ENCODE measurements around the gene UBE4A. TPM values are rescaled to one million over a fixed set of nuclear protein-coding genes. Genes with fewer than 3 reads are reported as not detected.

UBE4A gene
- total RNA-seq, 2 donors from 2014 or later = 39.6 to 42.6 TPM

- no peak overlapping the region for H3K4me3 Mint-ChIP-seq
- Histone ChIP-seq H3K4me3 (ENCODE audit: low read length) (no peak overlapping the region), H3K4me1 (ENCODE audit: control insufficient read depth, insufficient read depth, low read length) (no peaks in the 10 kb centered on the region), H3K9me3 (ENCODE audit: control insufficient read depth, low read length) (peaks cover 7% of the 10 kb centered on the region), H3K36me3 (ENCODE audit: control insufficient read depth, insufficient read depth, low read length) (no peaks in the 10 kb centered on the region), H3K9ac (ENCODE audit: extremely low read depth, low read length, poor library complexity, severe bottlenecking) (no peak overlapping the region), H3K27me3 (ENCODE audit: control insufficient read depth, insufficient read depth, low read length, poor library complexity, severe bottlenecking) (no peaks in the 10 kb centered on the region), H3K27ac (ENCODE audit: low read depth, low read length) (no peak overlapping the region)
- peaks cover 11% of the 10 kb centered on the region for H3K4me1 Mint-ChIP-seq
- no peak for TF ChIP-seq CTCF (conservative IDR thresholded peaks at IDR 0.05)
- DNase-seq = no peak
- H3K27me3 Mint-ChIP-seq (ENCODE audit: insufficient read depth) = peaks cover 26% of the 10 kb centered on the region
- H3K27ac Mint-ChIP-seq = no peak overlapping the region
- no peaks in the 10 kb centered on the region for H3K36me3 Mint-ChIP-seq (ENCODE audit: low read depth)
- H3K9me3 Mint-ChIP-seq = peaks cover 5% of the 10 kb centered on the region
- 90 to 100% methylated on average over 3 to 5 of the region's 5 CpGs for WGBS, 2 experiments (ENCODE audit: insufficient coverage in 1 of 2, insufficient read length in 1 of 2)
Observed at GRCh38 chr11:118321386-118322082, 37.9 kb upstream of the UBE4A start.

- no peaks in the 10 kb centered on the region for H3K36me3 Mint-ChIP-seq (ENCODE audit: low read depth)
- no peak overlapping the region for H3K27ac ChIP-seq (ENCODE audit: low read depth, low read length)
- no peaks in the 10 kb centered on the region for H3K36me3 ChIP-seq (ENCODE audit: control insufficient read depth, insufficient read depth, low read length)
- peaks cover 7% of the 10 kb centered on the region for H3K9me3 ChIP-seq (ENCODE audit: control insufficient read depth, low read length)
- H3K27me3 ChIP-seq (ENCODE audit: control insufficient read depth, insufficient read depth, low read length, poor library complexity, severe bottlenecking) = no peaks in the 10 kb centered on the region
- H3K27me3 Mint-ChIP-seq (ENCODE audit: insufficient read depth) = peaks cover 27% of the 10 kb centered on the region
- H3K4me3 ChIP-seq (ENCODE audit: low read length) = no peak overlapping the region
- peaks cover 2% of the 10 kb centered on the region for H3K4me1 Mint-ChIP-seq
- no peak overlapping the region for H3K27ac Mint-ChIP-seq
- no peak for TF ChIP-seq CTCF (conservative IDR thresholded peaks at IDR 0.05)
- H3K4me1 ChIP-seq (ENCODE audit: control insufficient read depth, insufficient read depth, low read length) = no peaks in the 10 kb centered on the region
- H3K4me3 Mint-ChIP-seq = no peak overlapping the region
- H3K9me3 Mint-ChIP-seq = no peaks in the 10 kb centered on the region
- no peak for DNase-seq
- no peak overlapping the region for H3K9ac ChIP-seq (ENCODE audit: extremely low read depth, low read length, poor library complexity, severe bottlenecking)
- WGBS, 2 experiments (ENCODE audit: insufficient coverage in 1 of 2, insufficient read length in 1 of 2) = 94 to 97% methylated on average over 14 to 19 of the region's 19 CpGs
Observed at GRCh38 chr11:118322721-118323120, 36.7 kb upstream of the UBE4A start.

GRCh38 chr11:118325283-118325682 is 34.1 kb upstream of the UBE4A start:
- Histone ChIP-seq H3K27me3 (ENCODE audit: control insufficient read depth, insufficient read depth, low read length, poor library complexity, severe bottlenecking) (no peaks in the 10 kb centered on the region), H3K9ac (ENCODE audit: extremely low read depth, low read length, poor library complexity, severe bottlenecking) (no peak overlapping the region), H3K36me3 (ENCODE audit: control insufficient read depth, insufficient read depth, low read length) (no peaks in the 10 kb centered on the region), H3K27ac (ENCODE audit: low read depth, low read length) (no peak overlapping the region), H3K4me3 (ENCODE audit: low read length) (no peak overlapping the region), H3K9me3 (ENCODE audit: control insufficient read depth, low read length) (peaks cover 7% of the 10 kb centered on the region), H3K4me1 (ENCODE audit: control insufficient read depth, insufficient read depth, low read length) (no peaks in the 10 kb centered on the region)
- DNase-seq = no peak
- no peak overlapping the region for H3K27ac Mint-ChIP-seq
- peaks cover 25% of the 10 kb centered on the region for H3K27me3 Mint-ChIP-seq (ENCODE audit: insufficient read depth)
- peaks cover 2% of the 10 kb centered on the region for H3K4me1 Mint-ChIP-seq
- H3K36me3 Mint-ChIP-seq (ENCODE audit: low read depth) = no peaks in the 10 kb centered on the region
- peaks cover 6% of the 10 kb centered on the region for H3K9me3 Mint-ChIP-seq
- no peak overlapping the region for H3K4me3 Mint-ChIP-seq
- TF ChIP-seq CTCF (conservative IDR thresholded peaks at IDR 0.05) = no peak

All from endodermal cell (in vitro differentiated cells).